Stimulated activated CD4-positive, alpha-beta T cell treated with anti-CD3 and anti-CD28 coated beads, Interleukin-15, amount 100 ng/mL, for 24 hours (primary cell): ENCODE results near the gene RBFOX1.

ENCODE experiments used
- DNase-seq: peaks from one replicate; pipeline ENCODE4 v3.0.0-alpha.2; 2020

The RBFOX1 gene

GRCh38 chr16:7332611-7333010 is at the start of gene RBFOX1:
TSS of gene RBFOX1 (plus strand) at chr16:7332845.
- DNase-seq: no peak

- no peak for DNase-seq
Measured at GRCh38 chr16:7284780-7285179, 47.9 kb upstream of the RBFOX1 start.

GRCh38 chr16:7285520-7285919 is 47.1 kb upstream of the RBFOX1 start:
- DNase-seq: no peak

GRCh38 chr16:7289299-7289698 is 43.3 kb upstream of the RBFOX1 start:
- DNase-seq: no peak

- no peak for DNase-seq
Measured at GRCh38 chr16:7290682-7291081, 42.0 kb upstream of the RBFOX1 start.

GRCh38 chr16:7294020-7294419 is 38.6 kb upstream of the RBFOX1 start:
- DNase-seq: no peak

GRCh38 chr16:7303052-7303610 is 29.5 kb upstream of the RBFOX1 start:
- no peak for DNase-seq

GRCh38 chr16:7303660-7304200 is 28.9 kb upstream of the RBFOX1 start:
- DNase-seq: no peak

GRCh38 chr16:7304279-7304678 is 28.4 kb upstream of the RBFOX1 start:
- DNase-seq: no peak

- DNase-seq: no peak
Measured at GRCh38 chr16:7304958-7305357, 27.7 kb upstream of the RBFOX1 start.

- no peak for DNase-seq
Measured at GRCh38 chr16:7313170-7313569, 19.5 kb upstream of the RBFOX1 start.

- no peak for DNase-seq
Measured at GRCh38 chr16:7314163-7314562, 18.5 kb upstream of the RBFOX1 start.

- no peak for DNase-seq
Measured at GRCh38 chr16:7315813-7316212, 16.8 kb upstream of the RBFOX1 start.

- DNase-seq: no peak
Measured at GRCh38 chr16:7316281-7316888, 16.3 kb upstream of the RBFOX1 start.

GRCh38 chr16:7317982-7318381 is 14.7 kb upstream of the RBFOX1 start:
- no peak for DNase-seq

- DNase-seq: no peak
Measured at GRCh38 chr16:7318686-7319085, 14.0 kb upstream of the RBFOX1 start.

GRCh38 chr16:7319514-7319913 is 13.1 kb upstream of the RBFOX1 start:
- DNase-seq: no peak

- DNase-seq: no peak
Measured at GRCh38 chr16:7321661-7322060, 11.0 kb upstream of the RBFOX1 start.

GRCh38 chr16:7324321-7324720 is 8.3 kb upstream of the RBFOX1 start:
- no peak for DNase-seq

- no peak for DNase-seq
Measured at GRCh38 chr16:7325834-7326233, 6.8 kb upstream of the RBFOX1 start.

GRCh38 chr16:7330709-7331108 is 1.9 kb upstream of the RBFOX1 start:
- DNase-seq: no peak

- no peak for DNase-seq
Measured at GRCh38 chr16:7331997-7332396, 648 bp upstream of the RBFOX1 start.

- DNase-seq: no peak
Measured at GRCh38 chr16:7333180-7333725, 608 bp downstream of the RBFOX1 start.

- DNase-seq: no peak
Measured at GRCh38 chr16:7334801-7335560, 2.3 kb downstream of the RBFOX1 start.
